VCaP (cell line): ENCODE measurements around the gene TAS2R50.

Experiments
- H3K27ac ChIP-seq: fragments of 450-650 bp; 2 replicates; pipeline ENCODE4 v1.5.1; 2017
- CTCF ChIP-seq: fragments of 450-650 bp; conservative IDR thresholded peaks from 2 replicates; pipeline ENCODE4 v1.5.1; 2017; ENCODE audit warnings: mild to moderate bottlenecking, moderate library complexity

The TAS2R50 gene

GRCh38 chr12:11014234-11014633 is 27.5 kb upstream of the TAS2R50 start:
- no peak overlapping the region for H3K27ac ChIP-seq
- no peak for TF ChIP-seq CTCF

GRCh38 chr12:11007608-11008007 is 20.9 kb upstream of the TAS2R50 start:
- H3K27ac ChIP-seq, result no peak overlapping the region

DNA sequence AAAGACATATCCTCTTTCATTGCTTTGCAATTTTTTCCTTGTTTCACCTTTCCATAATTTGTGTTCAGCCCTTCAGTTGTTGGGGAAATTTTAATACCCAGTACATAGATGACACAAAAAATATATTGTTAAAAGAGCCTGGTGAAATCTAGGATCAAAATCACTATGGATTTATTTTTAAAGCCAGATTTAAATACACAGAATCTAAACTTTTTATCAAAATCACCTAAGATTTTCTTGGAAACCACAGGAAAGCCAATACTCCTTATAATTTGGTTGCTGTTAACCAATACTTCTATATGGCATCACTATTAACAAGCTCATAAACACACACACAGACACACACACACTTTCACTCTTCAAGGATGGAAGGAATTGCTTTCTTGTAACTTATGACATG is 11.5 kb upstream of the TAS2R50 start, which contains the start of gene TAS2R20:
TSS of gene TAS2R20 (minus strand) at position 101 of the 400 bp plus-strand sequence. CDS start 429 bp downstream, outside the sequence.
- TF ChIP-seq CTCF, result no peak
- H3K27ac ChIP-seq, result no peak within 1 kb of the TSS

More at GRCh38 chr12:11007608-11008007, 20.9 kb upstream of the TAS2R50 start:
- no peak for TF ChIP-seq CTCF

DNA sequence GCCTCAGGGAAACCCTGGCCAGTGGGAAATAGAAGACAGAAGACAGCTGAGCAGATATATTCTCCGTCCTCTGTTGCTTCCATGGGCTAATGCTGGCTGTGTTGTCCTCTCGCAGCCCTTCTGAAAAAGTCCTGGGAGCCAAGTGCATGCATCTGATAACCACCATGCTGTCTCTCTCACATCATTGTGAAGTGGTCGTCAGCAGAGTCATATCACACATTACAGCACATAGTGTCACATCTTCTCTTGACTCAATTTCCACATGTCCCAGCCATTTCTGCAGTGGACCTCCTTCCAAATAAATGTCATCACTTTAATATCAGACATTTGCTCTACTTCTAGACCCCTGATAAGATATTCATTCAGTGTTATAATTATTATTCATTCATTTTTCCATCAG is 7.6 kb upstream of the TAS2R50 start:
- H3K27ac ChIP-seq, result no peak overlapping the region

GRCh38 chr12:10989107-10989506 is 2.4 kb upstream of the TAS2R50 start:
- H3K27ac ChIP-seq, result no peak overlapping the region
- no peak for TF ChIP-seq CTCF

More for the DNA sequence above, 7.6 kb upstream of the TAS2R50 start:
- no peak for TF ChIP-seq CTCF

DNA sequence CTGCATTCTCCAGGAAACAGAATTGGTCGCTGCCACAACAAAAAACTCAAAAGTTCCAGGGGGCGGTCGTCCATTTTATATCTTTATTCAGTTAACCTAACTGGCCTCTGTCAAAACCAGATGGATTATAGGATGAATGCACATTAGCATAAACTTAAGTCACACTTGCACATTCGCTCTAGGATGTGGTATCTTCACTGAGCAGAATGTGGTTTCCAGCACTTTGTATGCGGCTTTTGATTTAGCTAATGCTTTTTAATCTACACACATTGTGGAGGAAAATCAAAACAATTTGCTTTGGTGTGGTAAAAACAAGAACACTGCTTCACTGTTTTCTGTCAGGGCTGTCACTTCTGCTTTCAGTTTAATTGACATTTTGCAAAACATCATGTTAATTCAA is 4.5 kb downstream of the TAS2R50 start:
- no peak for TF ChIP-seq CTCF

GRCh38 chr12:10974965-10975364 is 11.7 kb downstream of the TAS2R50 start:
- H3K27ac ChIP-seq, result no peak overlapping the region

More for the DNA sequence above, 4.5 kb downstream of the TAS2R50 start:
- no peak overlapping the region for H3K27ac ChIP-seq

More at GRCh38 chr12:10974965-10975364, 11.7 kb downstream of the TAS2R50 start:
- TF ChIP-seq CTCF, result no peak
